GM19023 (cell line): Measurements from ENCODE around the gene SMIM44.
"Not testable (repeated sequence)": the region's sequence is repeated elsewhere in the genome, so short reads cannot be mapped to it uniquely, and the experiment has no call there.

ENCODE experiments used
- ATAC-seq: cut with Tn5 transposase; IDR thresholded peaks from one replicate; pipeline ENCODE4 v1.9.1; 2021; ENCODE audit warnings: mild to moderate bottlenecking, moderate library complexity; ENCODE audit not compliant: unreplicated experiment

SMIM44 gene

GRCh38 chr19:3518255-3518654 is 35.0 kb upstream of the SMIM44 start:
- ATAC-seq = no peak

DNA sequence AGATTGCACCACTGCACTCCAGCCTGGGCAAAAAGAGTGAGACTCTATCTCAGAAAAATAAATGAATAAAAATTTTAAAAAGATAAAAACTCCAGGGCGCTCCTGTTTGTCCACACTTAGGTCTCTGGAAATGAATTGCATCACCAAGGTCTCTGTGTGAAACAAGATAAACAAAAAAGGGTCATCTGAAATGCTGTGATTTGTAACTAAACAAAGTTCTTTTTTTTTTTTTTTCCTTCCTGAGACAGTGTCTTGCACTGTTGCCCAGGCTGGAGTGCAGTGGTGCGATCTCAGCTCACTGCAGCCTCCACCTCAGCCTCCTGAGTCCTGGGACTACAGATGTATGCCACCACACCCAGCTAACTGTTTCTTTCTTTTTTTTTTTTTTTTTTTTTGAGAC is 34.4 kb upstream of the SMIM44 start:
- ATAC-seq = no peak

GRCh38 chr19:3516675-3517207 is 33.5 kb upstream of the SMIM44 start:
- ATAC-seq = no peak

DNA sequence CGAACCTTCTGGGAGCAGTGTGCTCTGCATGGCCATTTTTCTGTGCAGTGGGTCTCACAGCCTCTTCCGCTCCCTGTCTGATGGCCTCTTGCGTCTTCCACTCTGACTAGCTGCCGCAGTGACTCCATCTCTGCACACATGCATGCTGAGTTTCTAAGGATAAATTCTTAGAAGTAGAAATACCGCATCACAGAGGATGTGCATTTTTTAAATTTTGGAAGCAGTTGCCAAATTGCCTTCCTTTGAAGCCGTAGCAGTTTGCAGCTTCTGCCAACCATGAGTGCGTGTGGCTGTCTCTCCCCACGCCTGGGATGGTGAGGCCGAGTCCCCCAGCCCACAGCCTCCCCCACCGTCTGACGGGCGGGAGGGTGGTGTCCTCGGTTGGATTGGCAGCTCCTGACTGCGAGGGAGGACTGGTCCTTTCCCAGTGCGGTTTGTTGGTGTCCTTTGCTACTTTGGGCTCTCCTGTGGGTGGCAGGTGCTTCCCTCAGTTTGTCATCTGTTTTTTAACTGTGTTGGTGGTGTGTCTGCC is 32.7 kb upstream of the SMIM44 start:
- no peak for ATAC-seq

DNA sequence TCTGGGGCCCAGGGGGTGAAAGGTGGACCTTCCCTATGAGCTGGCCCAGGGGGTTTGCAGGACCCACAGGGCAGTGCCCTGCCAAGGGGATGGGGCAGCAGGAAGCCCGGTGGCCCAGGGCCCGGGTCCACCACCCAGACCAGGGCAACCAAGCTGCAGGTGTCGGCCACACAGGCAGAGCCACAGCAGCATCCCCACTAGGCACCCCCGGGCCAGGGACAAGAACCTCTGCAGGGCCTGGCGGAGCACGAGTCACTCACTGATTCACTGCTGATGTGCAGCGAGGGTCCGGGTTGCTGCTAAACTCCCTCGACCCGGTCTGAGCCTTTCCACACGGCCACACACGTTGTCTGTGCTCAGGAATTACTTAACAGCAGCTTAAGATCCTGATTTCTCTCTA is 31.7 kb upstream of the SMIM44 start:
- no peak for ATAC-seq

- ATAC-seq = no peak
Measured at GRCh38 chr19:3513229-3514140, 30.2 kb upstream of the SMIM44 start.

DNA sequence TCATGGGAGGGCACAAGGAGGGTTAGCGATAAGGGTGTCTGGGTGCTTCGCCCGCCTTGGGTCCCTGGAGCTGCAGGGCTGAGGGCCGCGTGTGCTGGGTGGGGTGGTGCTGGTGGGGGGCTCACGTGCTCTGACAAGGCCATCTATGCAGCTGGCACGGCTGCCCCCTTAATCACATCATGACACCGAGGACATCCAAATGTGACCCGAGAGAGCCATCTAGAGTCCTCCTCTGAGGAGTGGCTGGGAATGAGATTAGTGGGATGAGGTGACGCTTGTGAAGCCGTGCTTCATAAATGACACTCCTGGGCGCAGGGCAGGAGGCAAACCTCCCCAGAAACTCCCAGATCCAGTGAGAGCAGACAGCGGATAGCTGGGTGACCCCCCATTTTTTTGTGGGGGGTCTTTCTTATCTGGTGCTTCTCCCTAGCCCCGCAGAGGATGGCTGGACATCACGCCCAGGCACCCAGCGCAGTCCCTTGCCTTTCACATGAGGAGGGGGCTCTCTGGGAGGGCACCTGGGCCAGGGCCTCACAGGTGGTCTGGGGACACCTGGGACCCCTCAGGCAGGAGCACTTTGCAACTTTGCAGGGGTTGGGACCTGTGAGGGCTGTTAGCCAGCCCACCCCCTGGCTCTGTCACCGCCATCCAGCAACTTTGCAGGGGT is 29.5 kb upstream of the SMIM44 start:
- no peak for ATAC-seq

GRCh38 chr19:3511506-3512251 is 28.4 kb upstream of the SMIM44 start:
- ATAC-seq = no peak

DNA sequence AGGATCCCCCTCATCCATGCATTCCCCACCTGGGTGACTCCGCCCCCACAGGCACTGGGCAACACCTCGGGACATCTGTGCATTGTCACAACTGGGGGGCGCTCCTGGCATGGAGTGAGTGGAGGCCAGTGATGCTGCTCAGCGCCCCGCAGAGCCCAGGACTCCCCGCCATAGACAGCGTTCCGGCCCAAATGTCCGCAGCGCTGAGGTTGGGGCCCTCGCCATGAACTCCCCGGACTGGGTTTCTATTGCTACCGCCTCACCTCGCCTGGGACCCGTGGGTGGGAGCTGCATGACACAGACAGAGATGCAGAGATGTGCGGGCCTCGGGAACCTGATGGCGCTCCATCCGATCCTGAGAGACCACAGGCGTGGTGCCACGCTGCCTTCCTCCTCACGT is 27.5 kb upstream of the SMIM44 start:
- ATAC-seq = no peak

DNA sequence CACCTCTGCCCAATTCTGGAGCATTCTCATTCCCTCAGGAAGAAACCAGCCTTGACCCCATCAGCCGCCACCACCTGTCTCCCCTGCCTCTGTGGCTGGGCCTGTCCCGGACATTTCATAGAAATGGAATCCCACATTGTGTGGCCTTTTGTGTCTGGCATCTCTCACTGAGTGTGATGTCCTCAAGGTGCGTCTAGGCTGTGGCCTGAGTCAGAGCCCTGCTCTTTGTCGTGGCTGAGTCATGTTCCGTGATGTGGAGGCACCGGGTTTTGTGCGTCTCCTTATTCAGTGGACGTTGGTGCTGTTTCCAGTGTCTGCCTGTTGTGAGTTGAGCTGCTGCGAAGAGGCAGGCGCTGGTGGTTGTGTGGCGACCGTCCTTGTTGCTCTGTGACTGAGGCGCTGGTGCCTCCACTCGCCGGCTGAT is 26.3 kb upstream of the SMIM44 start:
- no peak for ATAC-seq

DNA sequence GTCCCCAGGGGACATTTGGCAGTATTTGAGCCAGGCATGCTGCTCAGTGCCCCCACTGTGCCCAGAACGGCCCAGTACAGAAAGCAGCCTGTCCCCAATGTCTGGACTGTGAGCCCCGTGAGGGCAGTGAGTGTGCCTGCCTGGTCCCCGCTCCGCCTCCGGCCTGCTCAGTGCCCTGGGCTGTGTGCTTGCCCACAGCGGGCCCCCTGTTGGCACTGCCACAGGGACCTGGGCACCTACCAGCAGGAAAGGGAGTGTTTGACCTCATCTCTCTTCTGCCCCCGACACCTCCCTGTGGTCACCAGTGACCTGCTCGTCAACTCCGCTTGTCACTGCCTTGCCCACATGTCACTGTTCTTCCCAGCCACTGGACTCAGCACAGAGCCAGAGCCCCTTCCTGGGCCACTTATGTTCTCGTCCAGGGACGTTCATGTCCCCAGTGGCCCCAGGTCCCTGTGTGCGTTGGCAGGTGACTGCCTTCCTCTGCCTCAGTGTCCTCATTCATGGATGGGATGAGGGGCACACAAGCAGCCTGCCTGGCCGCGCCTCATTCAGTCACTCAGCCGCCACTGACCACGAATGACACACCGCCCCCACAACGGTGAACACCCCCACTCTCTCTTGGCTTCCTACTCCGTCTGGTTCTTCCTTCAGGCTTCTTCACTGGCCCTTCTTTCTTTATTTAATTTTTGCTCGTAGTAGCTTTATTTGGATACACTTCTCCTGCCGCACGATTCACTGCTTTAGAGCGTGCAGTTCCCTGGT is 25.7 kb upstream of the SMIM44 start:
- no peak for ATAC-seq

GRCh38 chr19:3508121-3508661 is 24.9 kb upstream of the SMIM44 start:
- not testable (repeated sequence) for ATAC-seq

GRCh38 chr19:3507371-3508120 is 24.3 kb upstream of the SMIM44 start:
- no peak for ATAC-seq

GRCh38 chr19:3506384-3507340 is 23.4 kb upstream of the SMIM44 start:
- ATAC-seq = peak; percentile 11

- ATAC-seq = peak; percentile 85
Measured at GRCh38 chr19:3505598-3506383, 22.6 kb upstream of the SMIM44 start, which contains the start of gene FZR1. FZR1 (plus strand) TSS chr19:3506311; CDS start chr19:3522990, 16,679 bp downstream.

DNA sequence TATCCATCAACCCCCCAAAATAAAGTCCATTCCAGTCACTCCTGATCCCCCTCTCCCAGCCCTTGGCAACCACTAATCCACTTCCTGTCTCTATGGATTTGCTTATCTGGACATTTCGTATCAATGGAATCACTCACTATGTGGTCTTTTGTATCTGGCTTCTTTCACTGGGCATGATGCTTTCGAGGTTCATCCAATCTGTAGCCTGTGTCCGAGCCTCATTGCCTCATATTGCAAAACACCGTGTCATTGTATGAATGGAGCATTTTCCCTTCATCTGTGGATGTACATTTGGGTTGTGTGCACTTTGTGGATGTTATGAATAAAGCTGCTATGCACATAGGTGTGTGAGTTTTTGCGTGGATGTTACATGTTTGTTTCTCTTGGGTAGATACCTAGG is 21.5 kb upstream of the SMIM44 start:
- no peak for ATAC-seq

- ATAC-seq = no peak
Measured at GRCh38 chr19:3503036-3503572, 19.9 kb upstream of the SMIM44 start.
